HepG2 (cell line): ENCODE data around the gene NPPA. TPM values are rescaled to one million over a fixed set of nuclear protein-coding genes. Genes with fewer than 3 reads are reported as not detected.

Source experiments
- AKNA ChIP-seq: sonication (generic); formaldehyde crosslinking; IDR thresholded peaks from 2 replicates; pipeline ENCODE4 v1.4.0; 2020; ENCODE audit warnings: missing genetic modification reagents, borderline replicate concordance
- CSRNP1 ChIP-seq: sonication (generic); formaldehyde crosslinking; IDR thresholded peaks from 2 replicates; pipeline ENCODE4 v1.8.1; 2023; ENCODE audit warnings: mild to moderate bottlenecking, missing genetic modification reagents
- EED ChIP-seq: sonication (generic); formaldehyde crosslinking; IDR thresholded peaks from 2 replicates; pipeline ENCODE4 v1.5.0; 2020; ENCODE audit warnings: mild to moderate bottlenecking, missing genetic modification reagents
- GPN1 ChIP-seq: sonication (generic); formaldehyde crosslinking; IDR thresholded peaks from 2 replicates; pipeline ENCODE4 v1.5.1; 2020; ENCODE audit warnings: missing genetic modification reagents, borderline replicate concordance
- MED1 ChIP-seq: sonication (generic); formaldehyde crosslinking; IDR thresholded peaks from 2 replicates; pipeline ENCODE4 v1.4.0; 2020; ENCODE audit warnings: missing genetic modification reagents
- MTA3 ChIP-seq: sonication (generic); formaldehyde crosslinking; IDR thresholded peaks from 2 replicates; pipeline ENCODE4 v1.4.0; 2020; ENCODE audit warnings: missing genetic modification reagents
- NFE2 ChIP-seq: sonication (generic); formaldehyde crosslinking; IDR thresholded peaks from 2 replicates; pipeline ENCODE4 v1.4.0; 2020; ENCODE audit warnings: missing genetic modification reagents
- NR3C1 ChIP-seq: sonication (generic); formaldehyde crosslinking; IDR thresholded peaks from 2 replicates; pipeline ENCODE4 v1.4.0; 2020; ENCODE audit warnings: missing genetic modification reagents
- PATZ1 ChIP-seq: sonication (generic); formaldehyde crosslinking; IDR thresholded peaks from 2 replicates; pipeline ENCODE4 v1.4.0; 2020; ENCODE audit warnings: missing genetic modification reagents
- PCBP2 ChIP-seq: fragments of 200-400 bp; formaldehyde crosslinking; optimal IDR thresholded peaks from 2 replicates; pipeline ENCODE3; 2018; ENCODE audit warnings: low read length, low read depth; ENCODE audit not compliant: poor library complexity, severe bottlenecking
- RBM22 ChIP-seq: fragments of 200-400 bp; formaldehyde crosslinking; optimal IDR thresholded peaks from 2 replicates; pipeline ENCODE3; 2017; ENCODE audit warnings: mild to moderate bottlenecking, low read length, moderate library complexity
- SAFB2 ChIP-seq: sonication (generic); formaldehyde crosslinking; IDR thresholded peaks from 2 replicates; pipeline ENCODE4 v1.5.1; 2020; ENCODE audit warnings: missing genetic modification reagents, low read depth, mild to moderate bottlenecking, borderline replicate concordance
- ZBTB25 ChIP-seq: IDR thresholded peaks from 2 replicates; pipeline ENCODE4 v1.6.1; 2018; ENCODE audit warnings: missing genetic modification reagents
- ZC3H4 ChIP-seq: sonication (generic); formaldehyde crosslinking; IDR thresholded peaks from 2 replicates; pipeline ENCODE4 v1.4.0; 2020; ENCODE audit warnings: missing genetic modification reagents, borderline replicate concordance
- ZMAT3 ChIP-seq: sonication (generic); formaldehyde crosslinking; conservative IDR thresholded peaks from 2 replicates; pipeline ENCODE4 v1.7.0; 2021; ENCODE audit warnings: missing genetic modification reagents
- ZNF280B ChIP-seq: sonication (generic); formaldehyde crosslinking; IDR thresholded peaks from 2 replicates; pipeline ENCODE4 v1.5.0; 2020; ENCODE audit warnings: missing genetic modification reagents, mild to moderate bottlenecking, borderline replicate concordance
- ZNF337 ChIP-seq: sonication (generic); formaldehyde crosslinking; IDR thresholded peaks from 2 replicates; pipeline ENCODE4 v1.5.1; 2020; ENCODE audit warnings: missing genetic modification reagents, low read depth, mild to moderate bottlenecking, borderline replicate concordance
- ZNF772 ChIP-seq: sonication (generic); formaldehyde crosslinking; IDR thresholded peaks from 2 replicates; pipeline ENCODE4 v1.5.0; 2020; ENCODE audit warnings: mild to moderate bottlenecking, missing genetic modification reagents
- polyA plus RNA-seq, 8 experiments: library from polyadenylated mRNA; depleted of rRNA in 3 of 8; stranded (reverse) in 7 of 8; unstranded in 1 of 8; fragments of >200 nt; fragmentation: Illumina TruSeq in 4 of 8; extraction: Trizol in 4 of 8; gene quantifications; 2 replicates each; pipeline versions ENCODE4 v1.2.1 to v1.2.3, GENCODE V29; 2011 to 2016; ENCODE audit warnings: low read depth in 4 of 8, missing spikeins in 1 of 8, mixed read lengths in 1 of 8; ENCODE audit not compliant: insufficient read depth in 1 of 8
- total RNA-seq, 5 experiments: library from RNA; depleted of rRNA; stranded (reverse); fragments of >200 nt; fragmentation: Illumina TruSeq; extraction: Trizol; gene quantifications; 2 replicates each; pipeline ENCODE4 v1.2.3, GENCODE V29; 2016; ENCODE audit warnings: low read depth in 1 of 5

The NPPA gene
- total and polyA plus RNA-seq, 2 of the 13 experiments (the other 11 are each of a cell fraction or from before 2014, with no cell fraction given) = not detected

GRCh38 chr1:11882814-11883538, 35.4 kb upstream of the NPPA start (continued):
- TF ChIP-seq CSRNP1 (CRISPR knock-in tag) = no peak
- TF ChIP-seq GPN1 (CRISPR knock-in tag) = no peak
- TF ChIP-seq MED1 = 0 out of 2 replicates have a peak, but pooled peaks have one; percentile 23
- no peak for TF ChIP-seq AKNA (CRISPR knock-in tag)
- no peak for TF ChIP-seq ZNF337 (CRISPR knock-in tag)
- no peak for TF ChIP-seq SAFB2 (CRISPR knock-in tag)
- no peak for TF ChIP-seq ZC3H4 (CRISPR knock-in tag)
- TF ChIP-seq PCBP2 = no peak
- TF ChIP-seq ZBTB25 (CRISPR knock-in tag) = no peak
- TF ChIP-seq ZMAT3 (CRISPR knock-in tag) = no peak
- TF ChIP-seq ZNF772 (CRISPR knock-in tag) = 0 out of 2 replicates have a peak, but pooled peaks have one; percentile 45
- no peak for TF ChIP-seq NFE2
- TF ChIP-seq EED (CRISPR knock-in tag) = no peak; the same call in 1 of the 2 replicates
- TF ChIP-seq NR3C1 (CRISPR knock-in tag) = no peak
- TF ChIP-seq RBM22 = no peak
- TF ChIP-seq ZNF280B = no peak
- TF ChIP-seq PATZ1 (CRISPR knock-in tag) = peak; percentile 30; the same call in 1 of the 2 replicates
- TF ChIP-seq MTA3 (CRISPR knock-in tag) = no peak
